ENCODE results near the gene PFN3. TPM values are rescaled to one million over a fixed set of nuclear protein-coding genes. Genes with fewer than 3 reads are reported as not detected.

The PFN3 gene
- total and polyA plus RNA-seq, 2 of the 4 experiments (the other 2 are of a cell fraction): not detected

- dilution Hi-C loops (cut with HindIII; ENCODE audit: low sequenced_read_pairs, unreplicated experiment) (no loop called here), intact Hi-C loops (cut with micrococcal nuclease) (no loop called here)
- no peaks in the 10 kb centered on the region for H3K36me3 ChIP-seq (ENCODE audit: control insufficient read depth, insufficient read depth, low read length)
Observed at GRCh38 chr5:177364159-177364962, 36.1 kb downstream of the PFN3 start.

More at GRCh38 chr5:177364159-177364962, 36.1 kb downstream of the PFN3 start:
- H3K4ac ChIP-seq (ENCODE audit: low read depth, low read length): no peak overlapping the region
- WGBS, 2 experiments (ENCODE audit: extremely low coverage in 2 of 2, insufficient read length in 1 of 2): 100% methylated on average over 3 of the region's 11 CpGs; no CpG with 5 or more reads in 1 of the 2 experiments
- H2AK9ac ChIP-seq (replicated peaks; ENCODE audit: low read depth, low read length, poor library complexity): no peak overlapping the region
- H3K9ac ChIP-seq (ENCODE audit: low read depth, low read length): no peak overlapping the region
- peaks cover 19% of the 10 kb centered on the region for H3K27me3 ChIP-seq (ENCODE audit: control insufficient read depth, insufficient read depth, low read length)
- H2BK120ac ChIP-seq (ENCODE audit: low read depth, low read length): no peak overlapping the region
- no peaks in the 10 kb centered on the region for H3K9me1 ChIP-seq (ENCODE audit: insufficient read depth, low read length)
- H3K14ac ChIP-seq (replicated peaks; ENCODE audit: low read depth, low read length): no peak overlapping the region
- H3K9me3 ChIP-seq (ENCODE audit: control insufficient read depth, insufficient read depth, low read length): no peaks in the 10 kb centered on the region
- no peak overlapping the region for H2BK15ac ChIP-seq (ENCODE audit: low read depth, low read length)
- peak overlapping the region; percentile 32 for H2AFZ ChIP-seq (replicated peaks; ENCODE audit: low read length, poor library complexity)
- no peak overlapping the region for H4K91ac ChIP-seq (ENCODE audit: insufficient read depth, low read depth, low read length)
- TF ChIP-seq RFX5 (IDR thresholded peaks at IDR 0.05; ENCODE audit: low read depth, low read length) (no peak), NFE2L2 (IDR thresholded peaks at IDR 0.05; ENCODE audit: low read depth, low read length) (no peak), FOS (IDR thresholded peaks at IDR 0.05; ENCODE audit: low read depth, low read length) (no peak), MXI1 (IDR thresholded peaks at IDR 0.05; ENCODE audit: borderline replicate concordance, low read depth, low read length) (no peak), ELK1 (IDR thresholded peaks at IDR 0.05; ENCODE audit: borderline replicate concordance, low read depth, low read length) (no peak), RAD21 (IDR thresholded peaks at IDR 0.05; ENCODE audit: low read length) (no peak), MAZ (IDR thresholded peaks at IDR 0.05; ENCODE audit: borderline replicate concordance, low read depth, low read length) (no peak), CHD1 (IDR thresholded peaks at IDR 0.05; ENCODE audit: low read depth, low read length) (no peak), RCOR1 (IDR thresholded peaks at IDR 0.05; ENCODE audit: insufficient replicate concordance, low read length) (no peak), SMC3 (IDR thresholded peaks at IDR 0.05; ENCODE audit: low read depth, low read length) (no peak), CEBPB (IDR thresholded peaks at IDR 0.05; ENCODE audit: low read depth, low read length) (no peak), CTCF (conservative IDR thresholded peaks at IDR 0.05; ENCODE audit: low read depth, low read length) (no peak), USF2 (IDR thresholded peaks at IDR 0.05; ENCODE audit: low read depth, low read length) (no peak), MAFK (IDR thresholded peaks at IDR 0.05; ENCODE audit: low read depth, low read length) (no peak)
- no peak overlapping the region for H3K56ac ChIP-seq (ENCODE audit: extremely low read depth, insufficient read depth, low read length)
- H4K20me1 ChIP-seq (ENCODE audit: insufficient read depth, low read length): no peaks in the 10 kb centered on the region
- ChIA-PET POLR2A (ENCODE audit: unreplicated experiment) (interaction anchor here (0.6 kb wide), 1 partner anchor 46 kb away, joined by 3 read pairs; no protein-coding TSS in a partner anchor), CTCF (interaction anchor here (0.7 kb wide), 1 partner anchor 9 kb away, joined by 9 read pairs; no protein-coding TSS in a partner anchor)
- DNase-seq (no peak), ATAC-seq (ENCODE audit: low read depth) (no peak)
- H2BK5ac ChIP-seq (ENCODE audit: low read depth, low read length, poor library complexity, severe bottlenecking): no peak overlapping the region
- H3K79me1 ChIP-seq (ENCODE audit: low read depth in 1 of 2, low read length in 2 of 2): no peaks in the 10 kb centered on the region
- H2BK20ac ChIP-seq (ENCODE audit: low read depth, low read length): no peak overlapping the region
- H4K8ac ChIP-seq (ENCODE audit: low read depth in 2 of 2, low read length in 2 of 2): no peak overlapping the region
- no peak overlapping the region for H3K18ac ChIP-seq (ENCODE audit: low read depth, low read length)
- H3K4me2 ChIP-seq (ENCODE audit: low read depth, low read length): no peak overlapping the region
- no peak overlapping the region for H3K27ac ChIP-seq (ENCODE audit: insufficient read depth, low read length)
- BruUV-seq (replicated peaks): no TSS peak
- H3K23ac ChIP-seq (ENCODE audit: low read depth, low read length): no peak overlapping the region
- H3K4me3 ChIP-seq (ENCODE audit: insufficient read depth, low read depth, low read length): no peak overlapping the region
- no peak overlapping the region for H2AK5ac ChIP-seq (ENCODE audit: low read depth, low read length)
- H4K5ac ChIP-seq (ENCODE audit: low read depth, low read length): no peak overlapping the region
- H3K4me1 ChIP-seq (ENCODE audit: control insufficient read depth, insufficient read depth, low read length): peaks cover 9% of the 10 kb centered on the region; the same call in 1 of the 2 replicates
- in situ Hi-C loops (cut with MboI; ENCODE audit: low sequenced_read_pairs): no loop called here

Data from IMR-90 (cell line).